HG03280 (cell line): Measurements from ENCODE around the gene EIF4A3.
"Not testable (repeated sequence)": the region's sequence is repeated elsewhere in the genome, so short reads cannot be mapped to it uniquely, and the experiment has no call there.

Experiments
- ATAC-seq: cut with Tn5 transposase; IDR thresholded peaks from one replicate; pipeline ENCODE4 v1.9.1; 2021; ENCODE audit warnings: mild to moderate bottlenecking, moderate library complexity; ENCODE audit not compliant: unreplicated experiment

EIF4A3 gene

GRCh38 chr17:80173126-80173525, 26.2 kb upstream of the EIF4A3 start:
- no peak for ATAC-seq

GRCh38 chr17:80171681-80172080, 24.8 kb upstream of the EIF4A3 start:
- no peak for ATAC-seq

- ATAC-seq, result no peak
Observed at GRCh38 chr17:80169784-80170500, 23.0 kb upstream of the EIF4A3 start, which contains the start of gene CARD14. Gene CARD14 (plus strand): TSS chr17:80170030. CDS start chr17:80181439, 11,409 bp downstream.

- no peak for ATAC-seq
Observed at GRCh38 chr17:80169107-80169506, 22.2 kb upstream of the EIF4A3 start.

GRCh38 chr17:80168371-80168770, 21.4 kb upstream of the EIF4A3 start:
- no peak for ATAC-seq

- ATAC-seq, result no peak
Observed at GRCh38 chr17:80166446-80166845, 19.5 kb upstream of the EIF4A3 start.

- ATAC-seq, result no peak
Observed at GRCh38 chr17:80164185-80164584, 17.3 kb upstream of the EIF4A3 start.

- ATAC-seq, result no peak
Observed at GRCh38 chr17:80163336-80163735, 16.4 kb upstream of the EIF4A3 start.

- no peak for ATAC-seq
Observed at GRCh38 chr17:80160536-80160935, 13.6 kb upstream of the EIF4A3 start.

GRCh38 chr17:80158846-80159245, 11.9 kb upstream of the EIF4A3 start:
- ATAC-seq, result no peak

GRCh38 chr17:80155600-80155999, 8.7 kb upstream of the EIF4A3 start:
- ATAC-seq, result not testable (repeated sequence)

- no peak for ATAC-seq
Observed at GRCh38 chr17:80154166-80154565, 7.2 kb upstream of the EIF4A3 start.

- ATAC-seq, result no peak
Observed at GRCh38 chr17:80153004-80153403, 6.1 kb upstream of the EIF4A3 start.

GRCh38 chr17:80152081-80152702, 5.3 kb upstream of the EIF4A3 start:
- ATAC-seq, result no peak

- no peak for ATAC-seq
Observed at GRCh38 chr17:80151333-80151732, 4.4 kb upstream of the EIF4A3 start.

- ATAC-seq, result peak; percentile 18
Observed at GRCh38 chr17:80146121-80147034, 550 bp downstream of the EIF4A3 start.

GRCh38 chr17:80145076-80146075, 1.6 kb downstream of the EIF4A3 start:
- no peak for ATAC-seq

GRCh38 chr17:80142929-80143328, 4.0 kb downstream of the EIF4A3 start:
- ATAC-seq, result no peak

GRCh38 chr17:80141463-80142165, 5.3 kb downstream of the EIF4A3 start:
- ATAC-seq, result no peak
